Panc1 (cell line): ENCODE results near the gene GUCY1A1. TPM values are rescaled to one million over a fixed set of nuclear protein-coding genes. Genes with fewer than 3 reads are reported as not detected.

Experiments
- ATAC-seq: fragments of 200-7000 bp; cut with Tn5 transposase; 2 replicates; pipeline ENCODE4 v1.9.1; 2020; ENCODE audit warnings: mild to moderate bottlenecking, moderate library complexity
- BruUV-seq: library from RNA; stranded (reverse); fragments of 400-500 nt; replicated peaks from 2 replicates; lab custom pipeline; 2021; lab: Mats Ljungman, UMichigan
- CTCF ChIA-PET: fragments of 300-600 bp; sonication (Branson Sonifier 250); formaldehyde crosslinking; loops from one replicate; lab custom pipeline; 2022; ENCODE audit warnings: antibody characterized with exemption; lab: Charles Lee
- POLR2A ChIA-PET: fragments of 300-600 bp; sonication (Branson Sonifier 250); formaldehyde crosslinking; loops from one replicate; lab custom pipeline; 2022; ENCODE audit warnings: antibody characterized with exemption; lab: Charles Lee
- DNase-seq: peaks from one replicate; pipeline ENCODE4 v3.0.0-alpha.2; 2010; ENCODE audit warnings: low read depth, low spot score
- H3K27ac ChIP-seq: 2 replicates; pipeline ENCODE4 v1.5.1; 2011; ENCODE audit warnings: mild to moderate bottlenecking, low read length, inconsistent platforms
- H3K27me3 ChIP-seq: fragments of 200-500 bp; sonication (Bioruptor generic); 2 replicates; pipeline ENCODE4 v1.6.0; 2014; ENCODE audit warnings: low read length, inconsistent platforms; ENCODE audit not compliant: control insufficient read depth, insufficient read depth
- H3K36me3 ChIP-seq: fragments of 200-500 bp; sonication (Bioruptor generic); 2 replicates; pipeline ENCODE4 v1.5.1; 2014; ENCODE audit warnings: inconsistent platforms, mild to moderate bottlenecking, low read length, moderate library complexity; ENCODE audit not compliant: control insufficient read depth, insufficient read depth
- H3K4me1 ChIP-seq: 2 replicates; pipeline ENCODE4 v1.5.1; 2011; ENCODE audit warnings: inconsistent platforms, mild to moderate bottlenecking, low read length, moderate library complexity; ENCODE audit not compliant: control insufficient read depth, insufficient read depth
- H3K4me3 ChIP-seq, 2 experiments: 2 replicates each; pipeline ENCODE4 v1.5.1; 2011 to 2012; ENCODE audit warnings: low read depth in 2 of 2, low read length in 2 of 2, mild to moderate bottlenecking in 2 of 2, inconsistent platforms in 1 of 2, moderate library complexity in 1 of 2
- H3K9me3 ChIP-seq: fragments of 200-500 bp; sonication (Bioruptor generic); 2 replicates; pipeline ENCODE4 v1.5.1; 2014; ENCODE audit warnings: low read depth, mild to moderate bottlenecking, inconsistent platforms, low read length, moderate library complexity; ENCODE audit not compliant: control insufficient read depth, insufficient read depth
- CTCF ChIP-seq: fragments of 450-650 bp; IDR thresholded peaks from 2 replicates; pipeline ENCODE4 v1.5.1; 2017; ENCODE audit warnings: mild to moderate bottlenecking
- POLR2AphosphoS5 ChIP-seq: IDR thresholded peaks from 2 replicates; pipeline ENCODE4 v1.6.1; 2012; ENCODE audit warnings: mild to moderate bottlenecking, low read depth, low read length, moderate library complexity
- REST ChIP-seq, 2 experiments: IDR thresholded peaks; 2 replicates each; pipeline ENCODE4 v1.6.1; 2011 to 2012; ENCODE audit warnings: low read depth in 2 of 2, control low read depth in 1 of 2, low read length in 1 of 2, mild to moderate bottlenecking in 1 of 2, moderate library complexity in 1 of 2; ENCODE audit not compliant: insufficient read depth in 1 of 2
- SIN3A ChIP-seq: IDR thresholded peaks from 2 replicates; pipeline ENCODE4 v1.6.1; 2012; ENCODE audit warnings: low read depth, mild to moderate bottlenecking, low read length, moderate library complexity, borderline replicate concordance; ENCODE audit not compliant: insufficient read depth
- TCF7L2 ChIP-seq: IDR thresholded peaks from 2 replicates; pipeline ENCODE4 v1.6.1; 2011; ENCODE audit warnings: mild to moderate bottlenecking, low read depth, low read length, inconsistent platforms
- in situ Hi-C: cut with HindIII; loops from 2 replicates; pipeline ENCODE4 v1.10.0; 2016; ENCODE audit warnings: low sequenced_read_pairs, low pct_unique_long_range_greater_than_20kb
- intact Hi-C: fragments of 100-400 bp; cut with micrococcal nuclease; formaldehyde crosslinking; loops from one replicate; pipeline ENCODE4 v1.10.0; 2022; ENCODE audit not compliant: unreplicated experiment
- total RNA-seq: library from RNA; stranded (reverse); gene quantifications from one replicate; pipeline ENCODE4 v1.2.1, GENCODE V29; 2021; ENCODE audit not compliant: unreplicated experiment

GUCY1A1 gene
- total RNA-seq, 1 experiment from 2014 or later: 0.57 TPM

GRCh38 chr4:155748039-155748438 is 81.4 kb downstream of the GUCY1A1 start:
- CTCF ChIA-PET: no interaction called here
- no TSS peak for BruUV-seq

GRCh38 chr4:155749041-155749440 is 82.4 kb downstream of the GUCY1A1 start:
- in situ Hi-C loops: no loop called here
- Histone ChIP-seq H3K4me1 (no peaks in the 10 kb centered on the region), H3K27me3 (no peaks in the 10 kb centered on the region), H3K27ac (no peak overlapping the region), H3K36me3 (no peaks in the 10 kb centered on the region), H3K4me3 (no peak overlapping the region), H3K9me3 (no peaks in the 10 kb centered on the region)
- no peak for TF ChIP-seq POLR2AphosphoS5
- no peak for TF ChIP-seq CTCF
- ATAC-seq (no peak), DNase-seq (no peak)
- ChIA-PET POLR2A (no interaction called here), CTCF (no interaction called here)
- intact Hi-C loops: no loop called here
- no TSS peak for BruUV-seq

More at GRCh38 chr4:155748039-155748438, 81.4 kb downstream of the GUCY1A1 start:
- Histone ChIP-seq H3K4me1 (no peaks in the 10 kb centered on the region), H3K27me3 (no peaks in the 10 kb centered on the region), H3K27ac (no peak overlapping the region), H3K4me3 (no peak overlapping the region), H3K9me3 (no peaks in the 10 kb centered on the region), H3K36me3 (no peaks in the 10 kb centered on the region)
- no peak for ATAC-seq
- intact Hi-C loops (no loop called here), in situ Hi-C loops (no loop called here)
- POLR2A ChIA-PET: no interaction called here
- TF ChIP-seq REST (IDR thresholded peaks at IDR 0.05; ENCODE audit: insufficient read depth in 1 of 2, low read depth in 2 of 2, low read length in 1 of 2) (no peak), SIN3A (no peak), CTCF (no peak), TCF7L2 (no peak), POLR2AphosphoS5 (no peak)
- DNase-seq: no peak

- no peaks in the 10 kb centered on the region for H3K4me1 ChIP-seq
- H3K9me3 ChIP-seq: no peaks in the 10 kb centered on the region
- DNase-seq (no peak), ATAC-seq (no peak)
- ChIA-PET POLR2A (no interaction called here), CTCF (no interaction called here)
- BruUV-seq: no TSS peak
- H3K27ac ChIP-seq: no peak overlapping the region
- H3K27me3 ChIP-seq: no peaks in the 10 kb centered on the region
- in situ Hi-C loops: no loop called here
- H3K36me3 ChIP-seq: no peaks in the 10 kb centered on the region
- H3K4me3 ChIP-seq: no peak overlapping the region
- TF ChIP-seq CTCF: no peak
- TF ChIP-seq TCF7L2: no peak
- no peak for TF ChIP-seq POLR2AphosphoS5
- intact Hi-C loops: no loop called here
These were observed 84.9 kb downstream of the GUCY1A1 start for GRCh38 chr4:155751569-155751968.
